Endodermal cell (in vitro differentiated cells): ENCODE results near the gene TSNAX. TPM values are rescaled to one million over a fixed set of nuclear protein-coding genes. Genes with fewer than 3 reads are reported as not detected.
"Not testable (repeated sequence)": the region's sequence is repeated elsewhere in the genome, so short reads cannot be mapped to it uniquely, and the experiment has no call there.

Experiments used
- DNase-seq: peaks from one replicate; pipeline ENCODE4 v3.0.0-alpha.2; 2017
- H3K27ac ChIP-seq: 2 replicates; pipeline ENCODE4 v1.5.1; 2013; ENCODE audit warnings: mild to moderate bottlenecking, low read depth, low read length, moderate library complexity
- H3K27me3 ChIP-seq: 2 replicates; pipeline ENCODE4 v1.6.1; 2013; ENCODE audit warnings: mild to moderate bottlenecking, low read length, moderate library complexity; ENCODE audit not compliant: insufficient read depth, control insufficient read depth, poor library complexity, severe bottlenecking
- H3K36me3 ChIP-seq: 2 replicates; pipeline ENCODE4 v1.7.0; 2013; ENCODE audit warnings: mild to moderate bottlenecking, low read length, moderate library complexity; ENCODE audit not compliant: control insufficient read depth, insufficient read depth
- H3K4me1 ChIP-seq: one replicate; pipeline ENCODE4 v1.7.0; 2013; ENCODE audit warnings: low read length; ENCODE audit not compliant: control insufficient read depth, insufficient read depth
- H3K4me3 ChIP-seq: 2 replicates; pipeline ENCODE4 v1.5.1; 2013; ENCODE audit warnings: mild to moderate bottlenecking, low read length, moderate library complexity
- H3K9ac ChIP-seq: 2 replicates; pipeline ENCODE4 v1.6.1; 2013; ENCODE audit warnings: mild to moderate bottlenecking, low read length, moderate library complexity; ENCODE audit not compliant: poor library complexity, severe bottlenecking; ENCODE audit errors: extremely low read depth
- H3K9me3 ChIP-seq: 2 replicates; pipeline ENCODE4 v1.6.1; 2013; ENCODE audit warnings: mild to moderate bottlenecking, low read length, moderate library complexity; ENCODE audit not compliant: control insufficient read depth
- H3K27ac Mint-ChIP-seq: 2 replicates; pipeline ENCODE4 v1.8.0; 2020; ENCODE audit warnings: mixed read lengths
- H3K27me3 Mint-ChIP-seq: 2 replicates; pipeline ENCODE4 v1.8.0; 2021; ENCODE audit warnings: mild to moderate bottlenecking, mixed read lengths; ENCODE audit not compliant: insufficient read depth
- H3K36me3 Mint-ChIP-seq: 2 replicates; pipeline ENCODE4 v1.8.0; 2020; ENCODE audit warnings: low read depth, mixed read lengths
- H3K4me1 Mint-ChIP-seq: 2 replicates; pipeline ENCODE4 v1.8.0; 2020; ENCODE audit warnings: mixed read lengths
- H3K4me3 Mint-ChIP-seq: 2 replicates; pipeline ENCODE4 v1.8.0; 2020; ENCODE audit warnings: mild to moderate bottlenecking, moderate library complexity, mixed read lengths
- H3K9me3 Mint-ChIP-seq: 2 replicates; pipeline ENCODE4 v1.8.0; 2020; ENCODE audit warnings: mild to moderate bottlenecking, mixed read lengths
- WGBS, 2 experiments: methylation state at CpG; one replicate each; pipeline versions ENCODE4 v1.1.5 to v1.1.7; 2013; ENCODE audit warnings: missing lambda C conversion rate in 2 of 2, mixed read lengths in 1 of 2; ENCODE audit not compliant: insufficient coverage in 1 of 2, insufficient read length in 1 of 2; 5-methylcytosine and 5-hydroxymethylcytosine counted together
- total RNA-seq, 2 donors: library from RNA; stranded (reverse); fragmentation: NEBNext Ultra II Directional in 1 of 2; extraction: Animal tissue kit (Norgen Biotek cat#: 25700) in 1 of 2; gene quantifications; 2 replicates in 1 of 2; 3 replicates in 1 of 2; pipeline ENCODE4 v1.2.1, GENCODE V29; 2021
- TF ChIP-seq, protein P1 (sequence below): fragments of 200-600 bp; sonication (generic); conservative IDR thresholded peaks from 2 replicates; pipeline ENCODE4 v1.5.0; 2021; ENCODE audit warnings: antibody characterized with exemption, mild to moderate bottlenecking

TSNAX gene
- total RNA-seq, 2 donors from 2014 or later = 38.3 to 45.6 TPM

DNA sequence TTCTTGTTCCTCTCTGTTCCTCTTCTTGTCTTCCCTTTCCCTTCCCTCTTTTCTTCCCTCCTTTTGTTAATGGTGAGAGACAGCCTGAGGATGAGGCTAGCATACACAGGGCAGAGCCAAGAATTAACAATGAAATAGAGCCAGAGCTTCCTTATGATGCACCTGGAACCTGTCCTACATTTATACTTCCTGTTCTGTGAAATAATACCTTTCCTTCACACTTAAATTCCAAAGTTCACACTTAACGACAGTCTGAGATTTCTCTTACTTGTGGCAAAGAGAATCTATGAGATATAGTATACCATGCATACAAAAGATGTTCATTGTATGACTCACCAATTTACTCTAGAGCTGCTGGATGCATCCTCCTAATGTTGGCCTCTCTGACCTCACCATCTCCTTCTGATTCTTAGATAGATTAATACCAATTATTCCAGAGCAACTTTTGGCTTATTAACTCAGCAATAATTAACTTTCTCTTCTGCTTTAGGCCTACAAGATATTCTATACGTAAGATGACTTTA, 30.8 kb upstream of the TSNAX start:
- no peak overlapping the region for H3K4me3 Mint-ChIP-seq
- no peaks in the 10 kb centered on the region for H3K36me3 ChIP-seq
- no peaks in the 10 kb centered on the region for H3K4me1 ChIP-seq
- no peak overlapping the region for H3K4me3 ChIP-seq
- peaks cover 3% of the 10 kb centered on the region for H3K36me3 Mint-ChIP-seq
- H3K9me3 Mint-ChIP-seq = peaks cover 36% of the 10 kb centered on the region
- H3K9ac ChIP-seq = no peak overlapping the region
- H3K27ac ChIP-seq = no peak overlapping the region
- H3K27ac Mint-ChIP-seq = no peak overlapping the region
- DNase-seq = no peak
- 85 to 100% methylated on average over 1 to 2 of the region's 2 CpGs for WGBS, 2 experiments
- TF ChIP-seq, protein P1, sequence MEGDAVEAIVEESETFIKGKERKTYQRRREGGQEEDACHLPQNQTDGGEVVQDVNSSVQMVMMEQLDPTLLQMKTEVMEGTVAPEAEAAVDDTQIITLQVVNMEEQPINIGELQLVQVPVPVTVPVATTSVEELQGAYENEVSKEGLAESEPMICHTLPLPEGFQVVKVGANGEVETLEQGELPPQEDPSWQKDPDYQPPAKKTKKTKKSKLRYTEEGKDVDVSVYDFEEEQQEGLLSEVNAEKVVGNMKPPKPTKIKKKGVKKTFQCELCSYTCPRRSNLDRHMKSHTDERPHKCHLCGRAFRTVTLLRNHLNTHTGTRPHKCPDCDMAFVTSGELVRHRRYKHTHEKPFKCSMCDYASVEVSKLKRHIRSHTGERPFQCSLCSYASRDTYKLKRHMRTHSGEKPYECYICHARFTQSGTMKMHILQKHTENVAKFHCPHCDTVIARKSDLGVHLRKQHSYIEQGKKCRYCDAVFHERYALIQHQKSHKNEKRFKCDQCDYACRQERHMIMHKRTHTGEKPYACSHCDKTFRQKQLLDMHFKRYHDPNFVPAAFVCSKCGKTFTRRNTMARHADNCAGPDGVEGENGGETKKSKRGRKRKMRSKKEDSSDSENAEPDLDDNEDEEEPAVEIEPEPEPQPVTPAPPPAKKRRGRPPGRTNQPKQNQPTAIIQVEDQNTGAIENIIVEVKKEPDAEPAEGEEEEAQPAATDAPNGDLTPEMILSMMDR = no peak
- peaks cover 6% of the 10 kb centered on the region for H3K4me1 Mint-ChIP-seq
- no peaks in the 10 kb centered on the region for H3K27me3 ChIP-seq
- no peaks in the 10 kb centered on the region for H3K27me3 Mint-ChIP-seq
- peaks cover 34% of the 10 kb centered on the region for H3K9me3 ChIP-seq

DNA sequence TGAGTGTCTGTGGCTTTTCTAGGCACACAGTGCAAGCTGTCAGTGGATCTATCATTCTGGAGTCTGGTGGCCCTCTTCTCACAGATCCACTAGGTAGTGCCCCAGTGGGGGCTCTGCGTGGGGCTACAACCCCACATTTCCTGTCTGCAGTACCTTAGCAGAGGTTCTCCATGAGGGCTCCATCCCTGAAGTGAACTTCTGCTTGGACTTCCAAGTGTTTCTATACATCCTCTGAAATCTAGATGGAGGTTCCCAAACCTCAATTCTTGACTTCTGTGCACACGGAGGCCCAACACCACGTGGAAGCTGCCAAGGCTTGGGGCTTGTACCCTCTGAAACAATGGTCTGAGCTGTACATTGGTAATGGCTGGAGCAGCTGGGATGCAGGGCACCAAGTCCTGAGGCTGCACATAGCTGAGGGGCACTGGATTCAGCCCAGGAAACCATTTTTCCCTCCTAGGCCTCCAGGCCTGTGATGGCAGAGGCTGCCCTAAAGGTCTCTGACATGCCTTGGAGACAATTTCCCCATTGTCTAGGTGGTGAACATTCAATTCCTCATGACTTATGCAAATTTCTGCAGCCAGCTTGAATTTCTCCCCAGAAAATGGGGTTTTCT, 29.2 kb upstream of the TSNAX start:
- Histone ChIP-seq H3K9me3 (peaks cover 40% of the 10 kb centered on the region), H3K4me3 (no peak overlapping the region), H3K27me3 (no peaks in the 10 kb centered on the region), H3K27ac (no peak overlapping the region), H3K4me1 (no peaks in the 10 kb centered on the region), H3K36me3 (no peaks in the 10 kb centered on the region), H3K9ac (no peak overlapping the region)
- no peak overlapping the region for H3K27ac Mint-ChIP-seq
- no peaks in the 10 kb centered on the region for H3K4me1 Mint-ChIP-seq
- H3K9me3 Mint-ChIP-seq = peaks cover 39% of the 10 kb centered on the region
- H3K4me3 Mint-ChIP-seq = no peak overlapping the region
- H3K27me3 Mint-ChIP-seq = no peaks in the 10 kb centered on the region
- WGBS, 2 experiments = 66 to 71% methylated on average over 3 of the region's 3 CpGs
- H3K36me3 Mint-ChIP-seq = peaks cover 3% of the 10 kb centered on the region
- TF ChIP-seq, protein P1 = no peak
- DNase-seq = no peak

DNA sequence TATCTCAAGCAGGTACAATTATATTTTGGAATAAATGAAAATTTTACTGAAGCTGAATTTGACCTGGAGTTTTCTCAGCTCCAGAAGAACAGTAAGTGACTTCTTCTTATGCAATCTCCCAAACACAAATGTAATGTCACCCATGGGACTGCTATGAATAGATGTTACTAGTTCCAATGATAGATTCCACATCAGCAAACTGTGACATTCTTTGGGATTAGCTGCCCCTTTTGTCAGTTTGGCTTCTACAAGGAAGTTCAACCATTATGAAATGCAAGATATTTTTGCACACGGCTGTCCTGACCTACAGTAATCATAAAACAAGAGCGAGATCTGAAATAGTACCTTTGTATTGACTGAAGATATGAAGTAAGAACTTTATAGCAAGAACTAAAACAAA, 27.8 kb upstream of the TSNAX start:
- Mint-ChIP-seq H3K27ac (no peak overlapping the region), H3K4me3 (no peak overlapping the region), H3K4me1 (no peaks in the 10 kb centered on the region), H3K36me3 (peaks cover 3% of the 10 kb centered on the region), H3K27me3 (peaks cover 5% of the 10 kb centered on the region), H3K9me3 (peaks cover 39% of the 10 kb centered on the region)
- Histone ChIP-seq H3K4me3 (no peak overlapping the region), H3K27ac (no peak overlapping the region), H3K9me3 (peaks cover 40% of the 10 kb centered on the region), H3K36me3 (no peaks in the 10 kb centered on the region), H3K27me3 (no peaks in the 10 kb centered on the region), H3K9ac (no peak overlapping the region), H3K4me1 (no peaks in the 10 kb centered on the region)
- WGBS, 2 experiments = 95% methylated on average over 2 of the region's 2 CpGs; no CpG with 5 or more reads in 1 of the 2 experiments
- TF ChIP-seq, protein P1 = no peak
- DNase-seq = no peak

DNA sequence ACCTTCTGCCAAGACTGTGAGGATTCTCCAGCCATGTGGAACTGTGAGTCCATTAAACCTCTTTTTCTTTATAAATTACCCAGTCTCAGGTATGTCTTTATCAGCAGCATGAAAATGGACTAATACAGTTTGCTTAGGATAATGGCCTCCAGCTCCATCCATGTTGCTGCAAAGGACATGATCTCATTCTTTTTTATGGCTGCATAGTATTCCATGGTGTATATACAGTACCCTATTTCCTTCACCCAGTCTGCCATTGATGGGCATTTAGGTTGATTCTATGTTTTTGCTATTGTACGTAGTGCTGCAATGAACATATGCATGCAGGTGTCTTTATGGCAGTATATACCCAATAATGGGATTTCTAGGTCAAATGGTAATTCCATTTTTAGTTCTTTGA, 25.3 kb upstream of the TSNAX start:
- not testable (repeated sequence) for H3K9ac ChIP-seq, H3K36me3 Mint-ChIP-seq, H3K4me3 ChIP-seq, H3K27ac ChIP-seq, H3K27me3 Mint-ChIP-seq, H3K27ac Mint-ChIP-seq, H3K36me3 ChIP-seq, H3K4me3 Mint-ChIP-seq, H3K4me1 Mint-ChIP-seq, H3K4me1 ChIP-seq, DNase-seq, H3K27me3 ChIP-seq
- WGBS, 2 experiments = 87 to 88% methylated on average over 1 of the region's 1 CpG
- H3K9me3 ChIP-seq = peaks cover 34% of the 10 kb centered on the region
- H3K9me3 Mint-ChIP-seq = peaks cover 35% of the 10 kb centered on the region
